GM12878 (cell line): ENCODE results near the gene POLN. TPM values are rescaled to one million over a fixed set of nuclear protein-coding genes. Genes with fewer than 3 reads are reported as not detected.

Experiments
- ATAC-seq: fragments of 200-7000 bp; cut with Tn5 transposase; 3 replicates; pipeline ENCODE4 v1.9.1; 2020; ENCODE audit warnings: mild to moderate bottlenecking, moderate library complexity
- BruUV-seq: library from RNA; stranded (reverse); fragments of 400-500 nt; replicated peaks from 2 replicates; lab custom pipeline; 2021; lab: Mats Ljungman, UMichigan
- CTCF ChIA-PET: fragments of 300-600 bp; sonication (Branson Sonifier 250); formaldehyde crosslinking; extraction: SDS; loops from one replicate; lab custom pipeline; 2021; ENCODE audit warnings: inconsistent platforms; lab: Yijun Ruan, JAX
- POLR2A ChIA-PET: fragments of 350-600 bp; formaldehyde crosslinking; extraction: SDS; loops from one replicate; lab custom pipeline; 2021; ENCODE audit warnings: inconsistent platforms; lab: Charles Lee
- RAD21 ChIA-PET: fragments of 300-600 bp; sonication (Branson Sonifier 250); formaldehyde crosslinking; loops from one replicate; lab custom pipeline; 2023; ENCODE audit warnings: antibody characterized with exemption; ENCODE audit not compliant: unreplicated experiment; lab: Charles Lee
- SMC1A ChIA-PET: fragments of 300-600 bp; sonication (Branson Sonifier 250); formaldehyde crosslinking; loops from one replicate; lab custom pipeline; 2023; ENCODE audit not compliant: unreplicated experiment, uncharacterized antibody; lab: Charles Lee
- DNase-seq: peaks from one replicate; pipeline ENCODE4 v3.0.0-alpha.2; 2011; ENCODE audit warnings: low read depth, low spot score
- FAIRE-seq: peaks from 3 replicates; lab custom pipeline; 2011; peaks lifted over from hg19 to GRCh38; lab: Jason Lieb, UNC
- H2AFZ ChIP-seq: 2 replicates; pipeline ENCODE4 v1.6.0; 2011; ENCODE audit warnings: low read depth, low read length, control low read depth; ENCODE audit not compliant: control insufficient read depth
- H3K27ac ChIP-seq: 2 replicates; pipeline ENCODE4 v1.5.1; 2011; ENCODE audit warnings: control low read depth; ENCODE audit not compliant: control insufficient read depth, insufficient read depth
- H3K27me3 ChIP-seq, 2 experiments: replicated peaks in 1 of 2; 2 replicates each; pipeline versions ENCODE4 v1.6.0 to v1.6.1; 2011; ENCODE audit warnings: low read length in 1 of 2; ENCODE audit not compliant: control insufficient read depth in 2 of 2, insufficient read depth in 2 of 2
- H3K36me3 ChIP-seq, 2 experiments: 2 replicates each; pipeline ENCODE4 v1.5.1; 2011; ENCODE audit warnings: low read length in 1 of 2; ENCODE audit not compliant: control insufficient read depth in 2 of 2, insufficient read depth in 2 of 2
- H3K4me1 ChIP-seq: 2 replicates; pipeline ENCODE4 v1.6.1; 2011; ENCODE audit warnings: mild to moderate bottlenecking, low read length, moderate library complexity, mixed read lengths; ENCODE audit not compliant: control insufficient read depth, insufficient read depth
- H3K4me2 ChIP-seq: 2 replicates; pipeline ENCODE4 v1.6.0; 2011; ENCODE audit warnings: control low read depth; ENCODE audit not compliant: control insufficient read depth, insufficient read depth
- H3K4me3 ChIP-seq: fragments of 200-600 bp; sonication (generic); 2 replicates; pipeline ENCODE4 v1.5.1; 2016
- H3K79me2 ChIP-seq: 2 replicates; pipeline ENCODE4 v1.6.0; 2011; ENCODE audit warnings: low read length; ENCODE audit not compliant: control insufficient read depth, insufficient read depth
- H3K9ac ChIP-seq: 2 replicates; pipeline ENCODE4 v1.8.0; 2011; ENCODE audit warnings: low read length, control low read depth, mixed read lengths; ENCODE audit not compliant: control insufficient read depth, insufficient read depth
- H3K9me3 ChIP-seq: replicated peaks from 3 replicates; pipeline ENCODE4 v1.5.1; 2011; ENCODE audit warnings: mild to moderate bottlenecking, low read length; ENCODE audit not compliant: control insufficient read depth, insufficient read depth
- H4K20me1 ChIP-seq: 2 replicates; pipeline ENCODE4 v1.6.0; 2011; ENCODE audit not compliant: control insufficient read depth, insufficient read depth
- BCL11A ChIP-seq: IDR thresholded peaks from 2 replicates; pipeline ENCODE4 v1.6.1; 2011; ENCODE audit warnings: low read depth, low read length
- CBX3 ChIP-seq: fragments of 200-600 bp; sonication (generic); IDR thresholded peaks from 2 replicates; pipeline ENCODE4 v1.6.1; 2016; ENCODE audit warnings: low read depth, borderline replicate concordance
- CBX5 ChIP-seq: sonication (generic); IDR thresholded peaks from 2 replicates; pipeline ENCODE4 v1.6.1; 2016; ENCODE audit warnings: low read depth, moderate library complexity, mild to moderate bottlenecking, inconsistent platforms
- CREB1 ChIP-seq: IDR thresholded peaks from 2 replicates; pipeline ENCODE4 v1.6.1; 2012; ENCODE audit warnings: low read depth, mild to moderate bottlenecking, inconsistent platforms
- CREM ChIP-seq: IDR thresholded peaks from 2 replicates; pipeline ENCODE4 v1.6.1; 2014; ENCODE audit warnings: antibody characterized with exemption, low read depth
- DPF2 ChIP-seq: fragments of 450-650 bp; IDR thresholded peaks from 2 replicates; pipeline ENCODE4 v1.6.1; 2017; ENCODE audit warnings: mild to moderate bottlenecking
- E2F4 ChIP-seq: IDR thresholded peaks from 2 replicates; pipeline ENCODE4 v1.6.1; 2012; ENCODE audit warnings: low read depth, low read length, improper control_type of control experiment
- EED ChIP-seq: sonication (generic); IDR thresholded peaks from 2 replicates; pipeline ENCODE4 v1.6.1; 2016; ENCODE audit warnings: antibody characterized with exemption, low read depth
- IRF3 ChIP-seq: fragments of 450-650 bp; IDR thresholded peaks from 2 replicates; pipeline ENCODE4 v1.6.1; 2014; ENCODE audit warnings: mild to moderate bottlenecking
- KDM1A ChIP-seq: fragments of 200-600 bp; sonication (generic); IDR thresholded peaks from 2 replicates; pipeline ENCODE4 v1.6.1; 2016; ENCODE audit warnings: borderline replicate concordance
- MAX ChIP-seq: IDR thresholded peaks from 2 replicates; pipeline ENCODE4 v1.6.1; 2012; ENCODE audit warnings: low read depth, low read length, improper control_type of control experiment
- MXI1 ChIP-seq: fragments of 150-350 bp; IDR thresholded peaks from 2 replicates; pipeline ENCODE4 v1.6.1; 2011; ENCODE audit warnings: low read depth, mild to moderate bottlenecking, inconsistent platforms, low read length, improper control_type of control experiment
- PRDM15 ChIP-seq: fragments of 450-650 bp; formaldehyde crosslinking; IDR thresholded peaks from 2 replicates; pipeline ENCODE4 v1.4.0; 2020; ENCODE audit warnings: mild to moderate bottlenecking, moderate library complexity
- RAD21 ChIP-seq: IDR thresholded peaks from 2 replicates; pipeline ENCODE4 v1.6.1; 2011; ENCODE audit warnings: mild to moderate bottlenecking, low read depth, low read length, moderate library complexity; ENCODE audit not compliant: insufficient read depth
- SMAD1 ChIP-seq: fragments of 450-650 bp; IDR thresholded peaks from 2 replicates; pipeline ENCODE4 v1.6.1; 2018; ENCODE audit warnings: mild to moderate bottlenecking, low read depth; ENCODE audit not compliant: partially characterized antibody
- STAT1 ChIP-seq: fragments of 450-650 bp; conservative IDR thresholded peaks from 2 replicates; pipeline ENCODE4 v1.6.1; 2014; ENCODE audit warnings: antibody characterized with exemption, mild to moderate bottlenecking
- SUZ12 ChIP-seq: fragments of 200-600 bp; sonication (generic); IDR thresholded peaks from one replicate; pipeline ENCODE4 v1.6.1; 2018; ENCODE audit warnings: antibody characterized with exemption, mild to moderate bottlenecking; ENCODE audit not compliant: unreplicated experiment
- ZNF274 ChIP-seq: IDR thresholded peaks from one replicate; pipeline ENCODE4 v1.8.0; 2011; ENCODE audit not compliant: insufficient read length, insufficient read depth
- ZNF622 ChIP-seq: fragments of 450-650 bp; IDR thresholded peaks from 2 replicates; pipeline ENCODE4 v1.6.1; 2017; ENCODE audit warnings: mild to moderate bottlenecking, inconsistent platforms
- WGBS: methylation state at CpG from one replicate; pipeline ENCODE4 v1.1.6; 2016; ENCODE audit warnings: low lambda C conversion rate; ENCODE audit not compliant: insufficient replicate concordance, insufficient coverage; ENCODE audit errors: missing lambda C conversion rate; 5-methylcytosine and 5-hydroxymethylcytosine counted together
- in situ Hi-C: fragments of 300-500 bp; cut with MboI; formaldehyde crosslinking; loops from 9 replicates; pipeline ENCODE4 v1.14.3; 2018; ENCODE audit warnings: mixed read lengths
- intact Hi-C: fragments of 100-400 bp; cut with micrococcal nuclease; formaldehyde crosslinking; loops from one replicate; pipeline ENCODE4 v1.14.2; 2022; ENCODE audit not compliant: unreplicated experiment
- polyA plus RNA-seq, 11 experiments: library from polyadenylated mRNA; depleted of rRNA in 4 of 11; unstranded in 6 of 11; stranded (reverse) in 5 of 11; fragments of >200 nt; fragmentation: Nextera tagmentation in 4 of 11; fragmentation: Illumina TruSeq in 1 of 11; extraction: Ambion mirVana in 4 of 11; extraction: Trizol in 1 of 11; gene quantifications; 1 replicate in 1 of 11; 2 replicates in 10 of 11; pipeline versions ENCODE4 v1.2.1 to v1.2.3, GENCODE V29; 2011 to 2016; ENCODE audit warnings: inconsistent platforms in 2 of 11, missing spikeins in 2 of 11, low read depth in 1 of 11
- total RNA-seq, 4 experiments: library from RNA; depleted of rRNA in 3 of 4; stranded (reverse); fragments of >200 nt in 3 of 4; fragmentation: Illumina TruSeq in 1 of 4; extraction: Trizol in 1 of 4; gene quantifications; 2 replicates each; pipeline versions ENCODE4 v1.2.1 to v1.2.3, GENCODE V29; 2013 to 2021

The POLN gene
- total and polyA plus RNA-seq, 10 of the 15 experiments (the other 5 are each of a cell fraction or from before 2014, with no cell fraction given): 0.09 to 2.0 (median 0.95) TPM; not detected in 1

- intact Hi-C loops (no loop called here), in situ Hi-C loops (no loop called here)
- POLR2A ChIA-PET: no interaction called here
- no peak overlapping the region for H3K4me3 ChIP-seq
- H3K27me3 ChIP-seq: no peaks in the 10 kb centered on the region
- ATAC-seq (no peak), FAIRE-seq (no peak), DNase-seq (no peak)
- no peaks in the 10 kb centered on the region for H4K20me1 ChIP-seq
- H3K4me1 ChIP-seq: peaks cover 3% of the 10 kb centered on the region
- H3K36me3 ChIP-seq: no peaks in the 10 kb centered on the region
- RAD21 ChIA-PET: no interaction called here
- BruUV-seq: no TSS peak
- WGBS: 36% methylated on average over 20 of the region's 20 CpGs
- no peak overlapping the region for H3K27ac ChIP-seq
- H2AFZ ChIP-seq: no peak overlapping the region
- no peak for TF ChIP-seq MAX
- no peak for TF ChIP-seq SUZ12
- TF ChIP-seq PRDM15 (CRISPR knock-in tag): no peak
- no peak for TF ChIP-seq ZNF622
- TF ChIP-seq STAT1: no peak
- no peak for TF ChIP-seq CBX5
- no peak for TF ChIP-seq KDM1A
- no peak for TF ChIP-seq CBX3
- TF ChIP-seq CREM: no peak
- TF ChIP-seq IRF3: no peak
- no peak for TF ChIP-seq ZNF274
- TF ChIP-seq RAD21: no peak
- no peak for TF ChIP-seq CREB1
- TF ChIP-seq BCL11A: no peak
- TF ChIP-seq EED: no peak
- no peak for TF ChIP-seq SMAD1
- no peak for TF ChIP-seq MXI1
- TF ChIP-seq E2F4: no peak
- no peak for TF ChIP-seq DPF2
- no peak overlapping the region for H3K4me2 ChIP-seq
- CTCF ChIA-PET: interaction anchor here (0.6 kb wide), 1 partner anchor 19 kb away, joined by 5 read pairs; no protein-coding TSS in a partner anchor
- SMC1A ChIA-PET: no interaction called here
- no peaks in the 10 kb centered on the region for H3K79me2 ChIP-seq
- H3K9ac ChIP-seq: no peak overlapping the region
- H3K9me3 ChIP-seq: no peaks in the 10 kb centered on the region
These were observed 168.0 kb downstream of the POLN start for GRCh38 chr4:2073808-2074481.
